PFSK-1 (cell line): ENCODE measurements around the gene ZNF580.

Experiments
- POLR2AphosphoS5 ChIP-seq: IDR thresholded peaks from 2 replicates; pipeline ENCODE4 v1.6.1; 2012; ENCODE audit warnings: low read depth, mild to moderate bottlenecking, control low read depth, low read length, moderate library complexity
- REST ChIP-seq, 2 experiments: IDR thresholded peaks; 2 replicates each; pipeline versions ENCODE4 v1.6.1 to v1.8.0; 2011 to 2012; ENCODE audit warnings: low read depth in 2 of 2, low read length in 2 of 2, control low read depth in 1 of 2, inconsistent platforms in 1 of 2, mild to moderate bottlenecking in 1 of 2, moderate library complexity in 1 of 2; ENCODE audit not compliant: insufficient read depth in 1 of 2
- SIN3A ChIP-seq: IDR thresholded peaks from 2 replicates; pipeline ENCODE4 v1.6.1; 2012; ENCODE audit warnings: mild to moderate bottlenecking, low read length, moderate library complexity, borderline replicate concordance; ENCODE audit not compliant: insufficient read depth
- TAF1 ChIP-seq: IDR thresholded peaks from 2 replicates; pipeline ENCODE4 v1.6.1; 2012; ENCODE audit warnings: low read length, control low read depth, borderline replicate concordance; ENCODE audit not compliant: insufficient read depth

- TF ChIP-seq POLR2AphosphoS5 (no peak), TAF1 (no peak), REST (IDR thresholded peaks at IDR 0.05; ENCODE audit: insufficient read depth in 1 of 2, low read depth in 2 of 2, low read length in 2 of 2) (no peak), SIN3A (no peak)
Observed at GRCh38 chr19:55596304-55596703, 44.5 kb upstream of the ZNF580 start.
